Testis (tissue), 2 donors: ENCODE results near the gene AAR2.

Experiments
- POLR2A ChIP-seq: fragments of 450-650 bp; IDR thresholded peaks from one replicate; pipeline ENCODE4 v1.6.1; 2017; ENCODE audit warnings: antibody characterized with exemption, mild to moderate bottlenecking, moderate library complexity
- TF ChIP-seq, protein P1 (sequence below), 3 experiments: fragments of 450-650 bp in 2 of 3; fragments of 200-600 bp in 1 of 3; sonication (generic) in 1 of 3; IDR thresholded peaks; one replicate each; pipeline ENCODE4 v1.5.1; 2016 to 2019; ENCODE audit warnings: antibody characterized with exemption in 3 of 3, mild to moderate bottlenecking in 2 of 3, moderate library complexity in 1 of 3

DNA sequence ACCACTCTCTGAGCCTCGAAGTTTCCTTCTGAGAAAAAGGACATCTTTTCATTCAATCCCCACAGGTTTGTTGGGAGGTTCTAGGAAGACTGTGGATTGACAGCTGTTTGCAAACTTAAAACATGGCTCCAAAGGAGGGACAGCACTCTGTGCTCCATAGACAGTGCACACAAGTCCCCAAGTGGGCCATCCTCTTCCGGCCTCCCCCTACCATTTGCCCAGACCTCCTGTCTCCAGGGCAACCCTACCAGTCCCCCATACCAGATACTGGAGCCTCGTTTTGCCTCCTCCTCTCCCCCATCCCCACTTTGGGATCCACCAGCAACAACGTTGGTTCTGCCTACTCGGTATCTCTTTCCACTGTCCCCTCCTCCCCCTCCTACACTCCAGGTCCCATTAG, 61.4 kb downstream of the AAR2 start:
- TF ChIP-seq, protein P1, sequence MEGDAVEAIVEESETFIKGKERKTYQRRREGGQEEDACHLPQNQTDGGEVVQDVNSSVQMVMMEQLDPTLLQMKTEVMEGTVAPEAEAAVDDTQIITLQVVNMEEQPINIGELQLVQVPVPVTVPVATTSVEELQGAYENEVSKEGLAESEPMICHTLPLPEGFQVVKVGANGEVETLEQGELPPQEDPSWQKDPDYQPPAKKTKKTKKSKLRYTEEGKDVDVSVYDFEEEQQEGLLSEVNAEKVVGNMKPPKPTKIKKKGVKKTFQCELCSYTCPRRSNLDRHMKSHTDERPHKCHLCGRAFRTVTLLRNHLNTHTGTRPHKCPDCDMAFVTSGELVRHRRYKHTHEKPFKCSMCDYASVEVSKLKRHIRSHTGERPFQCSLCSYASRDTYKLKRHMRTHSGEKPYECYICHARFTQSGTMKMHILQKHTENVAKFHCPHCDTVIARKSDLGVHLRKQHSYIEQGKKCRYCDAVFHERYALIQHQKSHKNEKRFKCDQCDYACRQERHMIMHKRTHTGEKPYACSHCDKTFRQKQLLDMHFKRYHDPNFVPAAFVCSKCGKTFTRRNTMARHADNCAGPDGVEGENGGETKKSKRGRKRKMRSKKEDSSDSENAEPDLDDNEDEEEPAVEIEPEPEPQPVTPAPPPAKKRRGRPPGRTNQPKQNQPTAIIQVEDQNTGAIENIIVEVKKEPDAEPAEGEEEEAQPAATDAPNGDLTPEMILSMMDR (IDR thresholded peaks at IDR 0.05) = no peak
- no peak for TF ChIP-seq POLR2A
